B cell (primary cell): Measurements from ENCODE around the gene HOXC13. TPM values are rescaled to one million over a fixed set of nuclear protein-coding genes. Genes with fewer than 3 reads are reported as not detected.

Source experiments
- ATAC-seq: fragments of 200-7000 bp; cut with Tn5 transposase; one replicate; pipeline ENCODE4 v1.10.0; 2021; ENCODE audit warnings: low read depth, mild to moderate bottlenecking, moderate number of reproducible peaks, moderate library complexity
- CTCF ChIA-PET: fragments of 350-600 bp; sonication (Branson Sonifier 250); formaldehyde crosslinking; loops from one replicate; lab custom pipeline; 2021; ENCODE audit warnings: antibody characterized with exemption, inconsistent platforms; lab: Charles Lee
- POLR2A ChIA-PET: fragments of 350-600 bp; sonication (Branson Sonifier 250); formaldehyde crosslinking; loops from one replicate; lab custom pipeline; 2021; ENCODE audit warnings: antibody characterized with exemption; lab: Charles Lee
- DNase-seq: peaks from one replicate; pipeline ENCODE4 v3.0.0; 2013
- H2AFZ ChIP-seq: 2 replicates; pipeline ENCODE4 v1.6.1; 2012; ENCODE audit warnings: mild to moderate bottlenecking, low read depth, low read length; ENCODE audit not compliant: insufficient read depth, poor library complexity, severe bottlenecking
- H3K27ac ChIP-seq, 2 donors: 1 replicate in 1 of 2; 2 replicates in 1 of 2; pipeline ENCODE4 v1.5.1; 2012 to 2013; ENCODE audit warnings: low read length in 2 of 2, mild to moderate bottlenecking in 2 of 2, moderate library complexity in 1 of 2
- H3K27me3 ChIP-seq, 4 experiments: fragments of 200-600 bp in 1 of 4; sonication (generic) in 1 of 4; replicated peaks in 1 of 4; 1 replicate in 2 of 4; 2 replicates in 2 of 4; pipeline versions ENCODE4 v1.6.1 to v1.7.0; 2013 to 2016; ENCODE audit warnings: low read length in 3 of 4, mild to moderate bottlenecking in 2 of 4, mixed read lengths in 1 of 4, moderate library complexity in 1 of 4; ENCODE audit not compliant: insufficient read depth in 4 of 4, control insufficient read depth in 3 of 4; ENCODE audit errors: control extremely low read depth in 1 of 4
- H3K36me3 ChIP-seq, 2 experiments: replicated peaks in 1 of 2; 1 replicate in 1 of 2; 2 replicates in 1 of 2; pipeline versions ENCODE4 v1.6.1 to v1.7.1; 2013; ENCODE audit warnings: low read length in 1 of 2; ENCODE audit not compliant: insufficient read depth in 2 of 2, control insufficient read depth in 1 of 2; ENCODE audit errors: control extremely low read depth in 1 of 2, extremely low read depth in 1 of 2
- H3K4me1 ChIP-seq, 2 donors: fragments of 200-600 bp in 1 of 2; sonication (generic) in 1 of 2; 1 replicate in 1 of 2; 2 replicates in 1 of 2; pipeline versions ENCODE4 v1.5.1 to v1.6.1; 2013 to 2017; ENCODE audit warnings: low read length in 2 of 2; ENCODE audit not compliant: control insufficient read depth in 2 of 2, insufficient read depth in 2 of 2
- H3K4me2 ChIP-seq: replicated peaks from 2 replicates; pipeline ENCODE3; 2012; ENCODE audit warnings: mild to moderate bottlenecking, low read depth, low read length; ENCODE audit not compliant: poor library complexity, severe bottlenecking
- H3K4me3 ChIP-seq, 5 experiments: fragments of 200-600 bp in 1 of 5; sonication (generic) in 1 of 5; 1 replicate in 3 of 5; 2 replicates in 2 of 5; pipeline versions ENCODE4 v1.5.1 to v1.7.0; 2011 to 2016; ENCODE audit warnings: low read length in 4 of 5, mild to moderate bottlenecking in 4 of 5, low read depth in 2 of 5, control low read depth in 1 of 5, moderate library complexity in 1 of 5; ENCODE audit not compliant: insufficient read depth in 1 of 5; ENCODE audit errors: control extremely low read depth in 1 of 5, extremely low read depth in 1 of 5
- H3K79me2 ChIP-seq: fragments of 200-600 bp; sonication (generic); one replicate; pipeline ENCODE4 v1.6.0; 2016; ENCODE audit warnings: low read length; ENCODE audit not compliant: control insufficient read depth, insufficient read depth
- H3K9ac ChIP-seq: fragments of 200-600 bp; sonication (generic); 2 replicates; pipeline ENCODE4 v1.6.1; 2017; ENCODE audit warnings: mild to moderate bottlenecking, low read length, moderate library complexity
- H3K9me3 ChIP-seq, 3 donors: one replicate each; pipeline versions ENCODE4 v1.6.1 to v1.7.1; 2013; ENCODE audit warnings: low read length in 2 of 3; ENCODE audit not compliant: control insufficient read depth in 2 of 3, insufficient read depth in 1 of 3; ENCODE audit errors: control extremely low read depth in 1 of 3
- H4K20me1 ChIP-seq: 2 replicates; pipeline ENCODE4 v1.6.0; 2012; ENCODE audit warnings: mild to moderate bottlenecking, low read length; ENCODE audit not compliant: insufficient read depth, control insufficient read depth, poor library complexity, severe bottlenecking
- H3K27ac Mint-ChIP-seq: one replicate; pipeline ENCODE4 v1.8.0; 2021; ENCODE audit warnings: mixed read lengths
- H3K27me3 Mint-ChIP-seq: one replicate; pipeline ENCODE4 v1.8.0; 2021; ENCODE audit warnings: mixed read lengths
- H3K4me1 Mint-ChIP-seq: one replicate; pipeline ENCODE4 v1.8.0; 2021; ENCODE audit warnings: mixed read lengths
- H3K4me3 Mint-ChIP-seq: one replicate; pipeline ENCODE4 v1.8.0; 2021; ENCODE audit warnings: mixed read lengths
- H3K9me3 Mint-ChIP-seq: one replicate; pipeline ENCODE4 v1.8.0; 2022; ENCODE audit warnings: mixed read lengths; ENCODE audit not compliant: insufficient read depth
- CTCF ChIP-seq: fragments of 200-600 bp; IDR thresholded peaks from one replicate; pipeline ENCODE4 v1.8.0; 2022; ENCODE audit warnings: antibody characterized with exemption, mild to moderate bottlenecking
- EZH2 ChIP-seq: IDR thresholded peaks from 2 replicates; pipeline ENCODE4 v1.6.1; 2012; ENCODE audit warnings: borderline replicate concordance, low read depth, mild to moderate bottlenecking, moderate library complexity, low read length; ENCODE audit not compliant: insufficient read depth, poor library complexity, severe bottlenecking
- WGBS: methylation state at CpG from one replicate; pipeline ENCODE4 v1.1.5; 2013; ENCODE audit warnings: missing lambda C conversion rate; ENCODE audit not compliant: insufficient coverage; 5-methylcytosine and 5-hydroxymethylcytosine counted together
- intact Hi-C: fragments of 100-400 bp; cut with micrococcal nuclease; formaldehyde crosslinking; loops from one replicate; pipeline ENCODE4 v1.10.0; 2022
- polyA plus RNA-seq: library from polyadenylated mRNA; depleted of rRNA; stranded (reverse); fragments of >200 nt; gene quantifications from 2 replicates; pipeline ENCODE4 v1.2.3, GENCODE V29; 2012
- total RNA-seq, 2 donors: library from RNA; stranded (reverse); fragments of 120-200 nt in 1 of 2; gene quantifications; 1 replicate in 1 of 2; 2 replicates in 1 of 2; pipeline versions ENCODE4 v1.2.3 to v1.2.4, GENCODE V29; 2013 to 2022

HOXC13 gene
- total and polyA plus RNA-seq, 2 donors (not counting 1 experiment from before 2014, with no cell fraction given) = not detected

DNA sequence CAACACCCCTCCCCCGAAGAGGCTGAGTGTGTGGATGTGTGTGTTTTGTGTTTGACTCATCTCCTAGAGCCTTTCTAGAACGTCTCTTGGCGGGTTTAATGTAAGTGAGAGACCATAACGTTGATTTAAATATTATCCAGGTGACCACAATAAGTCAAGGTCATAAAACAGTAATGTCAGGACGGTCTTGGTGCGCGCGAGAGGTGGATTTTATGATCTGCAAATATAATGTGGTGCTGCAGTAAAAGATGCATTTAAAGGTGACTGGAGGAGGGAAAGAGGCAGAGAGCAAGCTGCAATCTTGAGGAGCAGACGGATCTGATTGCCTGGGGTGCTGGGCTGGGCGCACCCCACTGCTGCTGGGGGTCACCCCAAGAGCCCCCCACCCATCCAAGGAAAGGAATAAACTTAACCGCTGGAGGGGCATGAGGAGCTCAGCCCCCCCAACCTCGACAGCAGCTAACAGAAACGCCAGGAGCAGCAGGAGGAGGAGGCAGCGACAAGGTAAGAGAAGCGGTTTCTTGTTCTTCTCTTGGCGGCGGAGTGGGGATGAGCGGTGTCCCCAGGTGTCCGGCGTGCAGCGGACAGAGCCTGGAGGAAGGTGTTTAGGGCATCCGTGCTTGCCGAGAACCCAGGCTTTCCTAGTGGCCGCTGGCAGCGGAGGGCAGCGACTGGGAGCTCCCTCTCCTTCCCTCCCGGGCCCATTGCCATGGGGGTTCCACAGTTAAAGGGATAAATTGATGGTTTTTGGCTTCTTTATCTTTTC is 51.9 kb downstream of the HOXC13 start:
- Mint-ChIP-seq H3K4me3 (no peak overlapping the region), H3K27ac (no peak overlapping the region), H3K9me3 (no peaks in the 10 kb centered on the region), H3K4me1 (peaks cover 35% of the 10 kb centered on the region), H3K27me3 (peaks cover 92% of the 10 kb centered on the region)
- H3K27ac ChIP-seq = no peak overlapping the region
- H2AFZ ChIP-seq = no peak overlapping the region
- no peaks in the 10 kb centered on the region for H3K36me3 ChIP-seq
- H3K79me2 ChIP-seq = no peaks in the 10 kb centered on the region
- H3K9me3 ChIP-seq = peaks cover 0 to 62% (median 0%) of the 10 kb centered on the region in 3 donors
- no peak overlapping the region for H3K9ac ChIP-seq
- ATAC-seq = no peak
- intact Hi-C loops = no loop called here
- 13% methylated on average over 19 of the region's 27 CpGs for WGBS
- POLR2A ChIA-PET = no interaction called here
- TF ChIP-seq CTCF (no peak), EZH2 (no peak)
- no peak for DNase-seq
- H3K4me3 ChIP-seq = no peak overlapping the region
- H3K4me2 ChIP-seq = no peak overlapping the region
- peaks cover 27 to 54% of the 10 kb centered on the region in 2 donors for H3K4me1 ChIP-seq
- H4K20me1 ChIP-seq = no peaks in the 10 kb centered on the region
- CTCF ChIA-PET = interaction anchor here (1.0 to 2.8 kb wide), 7 partner anchors 14 to 211 kb away, joined by 3 to 11 read pairs (median 5); no protein-coding TSS in a partner anchor
- H3K27me3 ChIP-seq = peaks cover 0 to 99% (median 91%) of the 10 kb centered on the region in 4 experiments

- ChIA-PET POLR2A (no interaction called here), CTCF (interaction anchor here (1.2 to 2.8 kb wide), 5 partner anchors 13 to 211 kb away, joined by 3 to 11 read pairs (median 5); no protein-coding TSS in a partner anchor)
- H2AFZ ChIP-seq = no peak overlapping the region
- Mint-ChIP-seq H3K27me3 (peaks cover 95% of the 10 kb centered on the region), H3K9me3 (no peaks in the 10 kb centered on the region), H3K4me1 (peaks cover 39% of the 10 kb centered on the region), H3K4me3 (no peak overlapping the region), H3K27ac (no peak overlapping the region)
- DNase-seq (no peak), ATAC-seq (no peak)
- peaks cover 0 to 58% (median 0%) of the 10 kb centered on the region in 3 donors for H3K9me3 ChIP-seq
- H3K4me2 ChIP-seq = no peak overlapping the region
- WGBS = 13% methylated on average over 8 of the region's 8 CpGs
- H3K4me1 ChIP-seq = peaks cover 27 to 54% of the 10 kb centered on the region in 2 donors
- no peaks in the 10 kb centered on the region for H4K20me1 ChIP-seq
- no peak overlapping the region for H3K9ac ChIP-seq
- H3K27me3 ChIP-seq = peaks cover 0 to 99% (median 90%) of the 10 kb centered on the region in 4 experiments
- H3K79me2 ChIP-seq = no peaks in the 10 kb centered on the region
- no peak overlapping the region for H3K27ac ChIP-seq
- H3K36me3 ChIP-seq = no peaks in the 10 kb centered on the region
- TF ChIP-seq CTCF (no peak), EZH2 (no peak)
- no peak overlapping the region for H3K4me3 ChIP-seq
- intact Hi-C loops = no loop called here
Measured at GRCh38 chr12:53991077-53991460, 52.4 kb downstream of the HOXC13 start.
